ENCODE results near the gene KCNE4. TPM values are rescaled to one million over a fixed set of nuclear protein-coding genes. Genes with fewer than 3 reads are reported as not detected.

KCNE4 gene
- total and polyA plus RNA-seq, 8 donors, result 0.75 to 25.2 (median 2.2) TPM

- no peak for FAIRE-seq
- WGBS, 2 donors, result 68 to 79% methylated on average over 1 of the region's 1 CpG
Measured at GRCh38 chr2:223039618-223040017, 12.4 kb upstream of the KCNE4 start.

GRCh38 chr2:223040527-223040926 lies 11.5 kb upstream of the KCNE4 start:
- ATAC-seq (no peak), FAIRE-seq (no peak)
- WGBS, 2 donors, result 87 to 90% methylated on average over 3 of the region's 3 CpGs

More at GRCh38 chr2:223039618-223040017, 12.4 kb upstream of the KCNE4 start:
- no peak for ATAC-seq
- DNase-seq, result no peak
- Histone ChIP-seq H3K4me3 (no peak overlapping the region), H3K9me3 (no peaks in the 10 kb centered on the region), H3K4me1 (peaks cover 0 to 5% (median 4%) of the 10 kb centered on the region in 3 donors), H3K36me3 (no peaks in the 10 kb centered on the region), H3K27ac (no peak overlapping the region), H3K27me3 (no peaks in the 10 kb centered on the region)
- intact Hi-C loops (cut with DNase I), result no loop called here
- TF ChIP-seq CTCF (IDR thresholded peaks at IDR 0.05), result no peak

GRCh38 chr2:223041527-223042109 lies 10.4 kb upstream of the KCNE4 start:
- Histone ChIP-seq H3K27ac (peak overlapping the region in 1 of 4 donors; percentile 14), H3K4me3 (no peak overlapping the region), H3K27me3 (no peaks in the 10 kb centered on the region), H3K4me1 (peaks cover 0 to 5% (median 4%) of the 10 kb centered on the region in 3 donors), H3K36me3 (no peaks in the 10 kb centered on the region), H3K9me3 (no peaks in the 10 kb centered on the region)
- intact Hi-C loops (cut with DNase I), result no loop called here
- WGBS, 2 donors, result 17 to 19% methylated on average over 4 of the region's 4 CpGs
- FAIRE-seq (no peak), DNase-seq (peak; percentile 71 to 86 (median 79)), ATAC-seq (peak; percentile 99 to 100 (median 100))
- no peak for TF ChIP-seq CTCF (IDR thresholded peaks at IDR 0.05)

More at GRCh38 chr2:223040527-223040926, 11.5 kb upstream of the KCNE4 start:
- intact Hi-C loops (cut with DNase I), result no loop called here
- no peak for DNase-seq
- Histone ChIP-seq H3K4me1 (peaks cover 0 to 5% (median 4%) of the 10 kb centered on the region in 3 donors), H3K36me3 (no peaks in the 10 kb centered on the region), H3K27ac (no peak overlapping the region), H3K9me3 (no peaks in the 10 kb centered on the region), H3K4me3 (no peak overlapping the region), H3K27me3 (no peaks in the 10 kb centered on the region)
- TF ChIP-seq CTCF (IDR thresholded peaks at IDR 0.05), result no peak

GRCh38 chr2:223042284-223042683 lies 9.7 kb upstream of the KCNE4 start:
- Histone ChIP-seq H3K27ac (no peak overlapping the region), H3K36me3 (no peaks in the 10 kb centered on the region), H3K4me3 (no peak overlapping the region), H3K9me3 (no peaks in the 10 kb centered on the region), H3K4me1 (peaks cover 0 to 5% (median 4%) of the 10 kb centered on the region in 3 donors), H3K27me3 (no peaks in the 10 kb centered on the region)
- TF ChIP-seq CTCF (IDR thresholded peaks at IDR 0.05), result no peak
- intact Hi-C loops (cut with DNase I), result no loop called here
- FAIRE-seq, result no peak
- 90 to 93% methylated on average over 2 of the region's 2 CpGs for WGBS, 2 donors
- no peak for DNase-seq
- no peak for ATAC-seq

GRCh38 chr2:223042704-223043118 lies 9.3 kb upstream of the KCNE4 start:
- Histone ChIP-seq H3K36me3 (no peaks in the 10 kb centered on the region), H3K27ac (no peak overlapping the region), H3K9me3 (no peaks in the 10 kb centered on the region), H3K27me3 (no peaks in the 10 kb centered on the region), H3K4me3 (no peak overlapping the region), H3K4me1 (peaks cover 0 to 5% (median 4%) of the 10 kb centered on the region in 3 donors)
- WGBS, 2 donors, result 82 to 89% methylated on average over 1 of the region's 1 CpG
- FAIRE-seq (no peak), DNase-seq (no peak), ATAC-seq (no peak)
- TF ChIP-seq CTCF (IDR thresholded peaks at IDR 0.05), result no peak
- intact Hi-C loops (cut with DNase I), result no loop called here
